PC-9 (cell line): ENCODE results near the gene TACC3. TPM values are rescaled to one million over a fixed set of nuclear protein-coding genes. Genes with fewer than 3 reads are reported as not detected.

Experiments
- BruUV-seq: library from RNA; stranded (reverse); fragments of 400-500 nt; replicated peaks from 2 replicates; lab custom pipeline; 2021; lab: Mats Ljungman, UMichigan
- CTCF ChIA-PET: fragments of 300-600 bp; sonication (Branson Sonifier 250); formaldehyde crosslinking; loops from one replicate; lab custom pipeline; 2022; ENCODE audit warnings: antibody characterized with exemption; lab: Charles Lee
- POLR2A ChIA-PET: fragments of 300-600 bp; sonication (Branson Sonifier 250); formaldehyde crosslinking; loops from one replicate; lab custom pipeline; 2022; ENCODE audit warnings: antibody characterized with exemption; ENCODE audit not compliant: unreplicated experiment; lab: Charles Lee
- DNase-seq, 2 experiments: peaks; one replicate each; pipeline versions ENCODE4 v3.0.0 to v3.0.0-alpha.2; 2015 to 2022; ENCODE audit warnings: mixed read lengths in 1 of 2
- H2AFZ ChIP-seq: fragments of 200-600 bp; sonication (generic); 2 replicates; pipeline ENCODE4 v1.8.1; 2017; ENCODE audit warnings: antibody characterized with exemption
- H3F3A ChIP-seq: fragments of 200-600 bp; sonication (generic); 2 replicates; pipeline ENCODE4 v1.8.1; 2017; ENCODE audit warnings: antibody characterized with exemption, mild to moderate bottlenecking, low read depth; ENCODE audit not compliant: insufficient read depth
- H3K27ac ChIP-seq: fragments of 200-600 bp; sonication (generic); 2 replicates; pipeline ENCODE4 v1.6.1; 2016; ENCODE audit warnings: mixed run types
- H3K27me3 ChIP-seq: fragments of 200-600 bp; sonication (generic); 2 replicates; pipeline ENCODE4 v1.6.1; 2016; ENCODE audit warnings: low read depth, mixed run types; ENCODE audit not compliant: insufficient read depth
- H3K36me3 ChIP-seq: fragments of 200-600 bp; sonication (generic); 2 replicates; pipeline ENCODE4 v1.6.1; 2016; ENCODE audit warnings: low read depth, mixed run types
- H3K4me1 ChIP-seq: fragments of 200-600 bp; sonication (generic); replicated peaks from 2 replicates; pipeline ENCODE4 v1.6.1; 2016; ENCODE audit warnings: mixed run types; ENCODE audit not compliant: insufficient read depth
- H3K4me2 ChIP-seq: fragments of 200-600 bp; sonication (generic); 2 replicates; pipeline ENCODE4 v1.6.1; 2017; ENCODE audit warnings: mixed run types
- H3K4me3 ChIP-seq: fragments of 200-600 bp; sonication (generic); 2 replicates; pipeline ENCODE4 v1.6.1; 2016; ENCODE audit warnings: mixed run types
- H3K79me2 ChIP-seq: fragments of 200-600 bp; sonication (generic); 2 replicates; pipeline ENCODE4 v1.6.1; 2017; ENCODE audit warnings: low read depth, mixed run types
- H3K9me2 ChIP-seq: fragments of 200-600 bp; sonication (generic); 2 replicates; pipeline ENCODE4 v1.8.1; 2017; ENCODE audit warnings: mild to moderate bottlenecking; ENCODE audit not compliant: insufficient read depth
- H3K9me3 ChIP-seq: fragments of 200-600 bp; sonication (generic); 2 replicates; pipeline ENCODE4 v1.8.1; 2016; ENCODE audit warnings: low read depth; ENCODE audit not compliant: insufficient read depth
- H4K20me1 ChIP-seq: fragments of 200-600 bp; sonication (generic); 2 replicates; pipeline ENCODE4 v1.8.1; 2017; ENCODE audit not compliant: insufficient read depth
- CTCF ChIP-seq: fragments of 200-600 bp; sonication (generic); conservative IDR thresholded peaks from 2 replicates; pipeline ENCODE4 v1.6.1; 2017; ENCODE audit warnings: mixed run types, antibody characterized with exemption, mild to moderate bottlenecking, moderate library complexity
- EZH2 ChIP-seq: fragments of 200-600 bp; sonication (generic); IDR thresholded peaks from 2 replicates; pipeline ENCODE4 v1.8.0; 2017; ENCODE audit warnings: antibody characterized with exemption, low read depth
- intact Hi-C: fragments of 100-400 bp; cut with micrococcal nuclease; formaldehyde crosslinking; loops from one replicate; pipeline ENCODE4 v1.10.0; 2022; ENCODE audit not compliant: unreplicated experiment
- total RNA-seq: library from RNA; stranded (reverse); gene quantifications from 2 replicates; pipeline ENCODE4 v1.2.3, GENCODE V29; 2021

Gene TACC3
- total RNA-seq, 1 experiment from 2014 or later, result 134 TPM

GRCh38 chr4:1788254-1788973 lies 67.1 kb downstream of the TACC3 start:
- Histone ChIP-seq H3F3A (peaks cover 20% of the 10 kb centered on the region; the same call in 1 of the 2 replicates), H3K27ac (no peak overlapping the region), H3K4me1 (peaks cover 9% of the 10 kb centered on the region), H4K20me1 (no peaks in the 10 kb centered on the region), H3K9me3 (no peaks in the 10 kb centered on the region), H3K4me2 (no peak overlapping the region), H3K79me2 (no peaks in the 10 kb centered on the region), H3K27me3 (no peaks in the 10 kb centered on the region), H3K9me2 (no peaks in the 10 kb centered on the region), H3K4me3 (no peak overlapping the region), H2AFZ (no peak overlapping the region), H3K36me3 (no peaks in the 10 kb centered on the region)
- intact Hi-C loops, result no loop called here
- TF ChIP-seq EZH2 (no peak), CTCF (no peak)
- BruUV-seq, result no TSS peak
- POLR2A ChIA-PET, result interaction anchor here (0.7 kb wide), 1 partner anchor 456 kb away, joined by 6 read pairs; no protein-coding TSS in a partner anchor
- no peak for DNase-seq
- CTCF ChIA-PET, result interaction anchor here (0.6 kb wide), 1 partner anchor 138 kb away, joined by 10 read pairs; no protein-coding TSS in a partner anchor

- Histone ChIP-seq H3K36me3 (no peaks in the 10 kb centered on the region), H2AFZ (no peak overlapping the region), H4K20me1 (no peaks in the 10 kb centered on the region), H3K4me3 (no peak overlapping the region), H3K4me2 (no peak overlapping the region), H3K9me3 (no peaks in the 10 kb centered on the region), H3K79me2 (no peaks in the 10 kb centered on the region), H3K27ac (no peak overlapping the region), H3K9me2 (no peaks in the 10 kb centered on the region), H3F3A (peaks cover 20% of the 10 kb centered on the region; the same call in 1 of the 2 replicates), H3K27me3 (peaks cover 7% of the 10 kb centered on the region), H3K4me1 (peaks cover 7% of the 10 kb centered on the region; the same call in 1 of the 2 replicates)
- intact Hi-C loops, result no loop called here
- TF ChIP-seq EZH2 (no peak), CTCF (no peak)
- BruUV-seq, result no TSS peak
- DNase-seq, result peak in 1 of 2 experiments; percentile 25
- ChIA-PET POLR2A (no interaction called here), CTCF (interaction anchor here (0.7 kb wide), 1 partner anchor 76 kb away, joined by 4 read pairs; no protein-coding TSS in a partner anchor)
These were observed 68.2 kb downstream of the TACC3 start for GRCh38 chr4:1789552-1789951.

- CTCF ChIA-PET, result no interaction called here
- H2AFZ ChIP-seq, result no peak overlapping the region
- no peak for TF ChIP-seq CTCF
- H4K20me1 ChIP-seq, result no peaks in the 10 kb centered on the region
- peaks cover 12% of the 10 kb centered on the region for H3K27me3 ChIP-seq
- no peak for DNase-seq
- peaks cover 20% of the 10 kb centered on the region; the same call in 1 of the 2 replicates for H3F3A ChIP-seq
- no peaks in the 10 kb centered on the region for H3K79me2 ChIP-seq
- no TSS peak for BruUV-seq
- POLR2A ChIA-PET, result no interaction called here
- H3K4me3 ChIP-seq, result no peak overlapping the region
- intact Hi-C loops, result loop anchor here (5.0 kb wide), 1 partner anchor 38 kb away; no protein-coding TSS in a partner anchor
- no peaks in the 10 kb centered on the region for H3K9me2 ChIP-seq
- no peak overlapping the region for H3K4me2 ChIP-seq
- no peak overlapping the region for H3K27ac ChIP-seq
- H3K4me1 ChIP-seq, result peaks cover 7% of the 10 kb centered on the region; the same call in 1 of the 2 replicates
- no peaks in the 10 kb centered on the region for H3K36me3 ChIP-seq
- H3K9me3 ChIP-seq, result no peaks in the 10 kb centered on the region
These were observed 68.7 kb downstream of the TACC3 start for GRCh38 chr4:1790005-1790404.
